Fibroblast of lung (primary cell): Measurements from ENCODE around the gene DHRS2. TPM values are rescaled to one million over a fixed set of nuclear protein-coding genes. Genes with fewer than 3 reads are reported as not detected.

Source experiments
- DNase-seq, 2 donors: peaks; one replicate each; pipeline versions ENCODE4 v3.0.0 to v3.0.0-alpha.2; 2010; ENCODE audit warnings: low read depth in 2 of 2
- H2AFZ ChIP-seq: 2 replicates; pipeline ENCODE4 v1.5.1; 2012; ENCODE audit warnings: low read length, control low read depth, inconsistent platforms
- H3K27ac ChIP-seq: 2 replicates; pipeline ENCODE4 v1.5.1; 2011; ENCODE audit warnings: low read length, control low read depth; ENCODE audit not compliant: insufficient read depth
- H3K27me3 ChIP-seq: 2 replicates; pipeline ENCODE4 v1.5.1; 2011; ENCODE audit warnings: mild to moderate bottlenecking, low read length; ENCODE audit not compliant: control insufficient read depth, insufficient read depth
- H3K36me3 ChIP-seq: 2 replicates; pipeline ENCODE4 v1.5.1; 2011; ENCODE audit warnings: low read length; ENCODE audit not compliant: control insufficient read depth, insufficient read depth
- H3K4me1 ChIP-seq: 2 replicates; pipeline ENCODE4 v1.5.1; 2011; ENCODE audit warnings: low read length; ENCODE audit not compliant: control insufficient read depth, insufficient read depth; ENCODE audit errors: extremely low read depth
- H3K4me2 ChIP-seq: 2 replicates; pipeline ENCODE4 v1.5.1; 2011; ENCODE audit warnings: low read length, control low read depth; ENCODE audit not compliant: insufficient read depth; ENCODE audit errors: extremely low read depth
- H3K4me3 ChIP-seq, 4 experiments: fragments of 200-600 bp in 1 of 4; sonication (generic) in 1 of 4; replicated peaks in 1 of 4; 2 replicates each; pipeline ENCODE4 v1.5.1; 2011 to 2016; ENCODE audit warnings: low read length in 4 of 4, low read depth in 3 of 4, mild to moderate bottlenecking in 3 of 4, control low read depth in 2 of 4, inconsistent platforms in 1 of 4, mixed read lengths in 1 of 4; ENCODE audit not compliant: insufficient read depth in 1 of 4; ENCODE audit errors: control extremely low read depth in 1 of 4
- H3K79me2 ChIP-seq: 2 replicates; pipeline ENCODE4 v1.5.1; 2012; ENCODE audit warnings: mild to moderate bottlenecking, low read length, inconsistent platforms; ENCODE audit not compliant: control insufficient read depth, insufficient read depth
- H3K9ac ChIP-seq: 2 replicates; pipeline ENCODE4 v1.5.1; 2011; ENCODE audit warnings: mild to moderate bottlenecking, low read length, control low read depth; ENCODE audit not compliant: insufficient read depth
- H3K9me3 ChIP-seq: 2 replicates; pipeline ENCODE4 v1.5.1; 2012; ENCODE audit warnings: low read depth, low read length; ENCODE audit not compliant: control insufficient read depth, insufficient read depth
- H4K20me1 ChIP-seq: 2 replicates; pipeline ENCODE4 v1.5.1; 2011; ENCODE audit warnings: low read length; ENCODE audit not compliant: control insufficient read depth, insufficient read depth; ENCODE audit errors: extremely low read depth
- EZH2 ChIP-seq: IDR thresholded peaks from 2 replicates; pipeline ENCODE4 v1.5.1; 2012; ENCODE audit warnings: low read length, control low read depth, mild to moderate bottlenecking; ENCODE audit errors: missing control alignments
- polyA plus RNA-seq, 2 donors: library from polyadenylated mRNA; depleted of rRNA in 1 of 2; stranded (reverse) in 1 of 2; unstranded in 1 of 2; fragments of >200 nt; gene quantifications; 2 replicates each; pipeline ENCODE4 v1.2.1, GENCODE V29; 2011 to 2012; ENCODE audit warnings: missing spikeins in 1 of 2
- total RNA-seq: library from RNA; depleted of rRNA; stranded (reverse); fragments of >200 nt; gene quantifications from 2 replicates; pipeline ENCODE4 v1.2.1, GENCODE V29; 2014
- TF ChIP-seq, protein P1 (sequence below), 2 donors: IDR thresholded peaks in 1 of 2; conservative IDR thresholded peaks in 1 of 2; 1 replicate in 1 of 2; 2 replicates in 1 of 2; pipeline ENCODE4 v1.5.1; 2011 to 2012; ENCODE audit warnings: low read length in 2 of 2, control low read depth in 1 of 2, inconsistent platforms in 1 of 2, low read depth in 1 of 2, mild to moderate bottlenecking in 1 of 2

Gene DHRS2
- total and polyA plus RNA-seq, 2 donors (not counting 1 experiment from before 2014, with no cell fraction given): 0.02 TPM; not detected in 1

DNA sequence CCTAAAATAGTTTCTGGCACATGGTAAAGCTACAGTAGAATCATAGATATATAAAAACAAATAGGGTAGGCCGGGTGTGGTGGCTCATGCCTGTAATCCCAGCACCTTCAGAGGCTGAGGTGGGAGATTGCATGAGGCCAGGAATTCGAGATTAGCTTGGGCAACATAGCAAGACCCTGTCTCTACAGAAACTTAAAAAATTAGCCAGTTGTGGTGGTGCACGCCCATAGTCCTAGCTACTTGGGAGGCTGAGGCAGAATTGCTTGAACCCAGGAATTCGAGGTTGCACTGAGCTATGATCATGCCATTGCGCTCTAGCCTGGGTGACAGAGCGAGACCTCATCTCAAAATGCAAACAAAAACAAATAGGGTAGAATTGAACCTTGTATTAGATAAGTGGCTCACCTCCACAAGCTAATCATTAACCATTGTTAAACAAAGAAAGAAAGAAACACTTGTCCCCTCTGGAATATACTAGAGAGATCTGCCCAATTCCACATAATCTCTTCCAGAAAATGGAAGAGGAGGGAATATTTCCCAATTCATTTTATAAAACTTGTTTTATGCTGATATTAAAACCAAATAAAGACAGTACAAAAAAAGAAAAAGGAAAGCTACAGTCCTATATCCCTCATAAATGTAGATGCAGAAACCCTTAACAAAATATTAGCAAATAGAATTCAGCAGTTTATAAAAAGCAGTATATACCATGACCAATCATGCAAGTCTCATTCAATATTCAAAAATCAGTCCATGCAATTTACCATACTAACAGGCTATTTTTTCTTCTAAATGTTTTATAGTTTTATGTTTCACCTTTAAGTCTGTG lies 22.7 kb upstream of the DHRS2 start:
- H3K4me1 ChIP-seq: no peaks in the 10 kb centered on the region
- H3K9me3 ChIP-seq: no peaks in the 10 kb centered on the region
- no peak for TF ChIP-seq EZH2
- TF ChIP-seq, protein P1, sequence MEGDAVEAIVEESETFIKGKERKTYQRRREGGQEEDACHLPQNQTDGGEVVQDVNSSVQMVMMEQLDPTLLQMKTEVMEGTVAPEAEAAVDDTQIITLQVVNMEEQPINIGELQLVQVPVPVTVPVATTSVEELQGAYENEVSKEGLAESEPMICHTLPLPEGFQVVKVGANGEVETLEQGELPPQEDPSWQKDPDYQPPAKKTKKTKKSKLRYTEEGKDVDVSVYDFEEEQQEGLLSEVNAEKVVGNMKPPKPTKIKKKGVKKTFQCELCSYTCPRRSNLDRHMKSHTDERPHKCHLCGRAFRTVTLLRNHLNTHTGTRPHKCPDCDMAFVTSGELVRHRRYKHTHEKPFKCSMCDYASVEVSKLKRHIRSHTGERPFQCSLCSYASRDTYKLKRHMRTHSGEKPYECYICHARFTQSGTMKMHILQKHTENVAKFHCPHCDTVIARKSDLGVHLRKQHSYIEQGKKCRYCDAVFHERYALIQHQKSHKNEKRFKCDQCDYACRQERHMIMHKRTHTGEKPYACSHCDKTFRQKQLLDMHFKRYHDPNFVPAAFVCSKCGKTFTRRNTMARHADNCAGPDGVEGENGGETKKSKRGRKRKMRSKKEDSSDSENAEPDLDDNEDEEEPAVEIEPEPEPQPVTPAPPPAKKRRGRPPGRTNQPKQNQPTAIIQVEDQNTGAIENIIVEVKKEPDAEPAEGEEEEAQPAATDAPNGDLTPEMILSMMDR (conservative IDR thresholded peaks at IDR 0.05 in 1 of 2, IDR thresholded peaks at IDR 0.05 in 1 of 2; ENCODE audit: low read depth in 1 of 2, low read length in 2 of 2): no peak
- no peak overlapping the region for H3K27ac ChIP-seq
- H2AFZ ChIP-seq: no peak overlapping the region
- no peaks in the 10 kb centered on the region for H3K27me3 ChIP-seq
- no peaks in the 10 kb centered on the region for H3K36me3 ChIP-seq
- no peak for DNase-seq
- H3K4me3 ChIP-seq: no peak overlapping the region
- no peaks in the 10 kb centered on the region for H3K79me2 ChIP-seq
- no peak overlapping the region for H3K4me2 ChIP-seq
- H3K9ac ChIP-seq: no peak overlapping the region
- no peaks in the 10 kb centered on the region for H4K20me1 ChIP-seq

DNA sequence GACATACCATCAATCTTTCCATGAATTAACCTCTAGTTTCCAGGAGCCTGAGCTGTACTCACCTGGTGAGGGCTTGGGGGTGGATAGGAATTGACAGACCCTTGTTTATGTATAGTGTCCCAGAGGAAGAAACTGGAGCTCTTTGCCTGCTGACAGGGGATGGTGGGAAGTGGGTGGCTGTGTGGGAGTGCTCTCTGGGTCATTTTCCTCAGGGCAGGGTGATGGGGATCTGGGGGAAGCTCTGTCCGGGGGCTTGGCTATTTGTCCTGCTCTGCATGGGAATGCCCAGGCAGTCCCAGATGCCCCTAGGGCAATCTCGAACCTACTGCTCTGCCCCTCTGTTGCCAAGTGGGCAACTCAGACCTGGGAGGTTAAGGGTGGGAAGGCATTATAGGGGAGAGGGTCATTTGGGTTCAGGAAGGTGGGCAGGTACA lies 21.8 kb upstream of the DHRS2 start:
- no peaks in the 10 kb centered on the region for H3K79me2 ChIP-seq
- no peak overlapping the region for H3K4me2 ChIP-seq
- TF ChIP-seq, protein P1 (conservative IDR thresholded peaks at IDR 0.05 in 1 of 2, IDR thresholded peaks at IDR 0.05 in 1 of 2; ENCODE audit: low read depth in 1 of 2, low read length in 2 of 2): no peak
- no peak for TF ChIP-seq EZH2
- no peaks in the 10 kb centered on the region for H3K27me3 ChIP-seq
- no peak overlapping the region for H3K27ac ChIP-seq
- no peak overlapping the region for H2AFZ ChIP-seq
- no peak for DNase-seq
- no peaks in the 10 kb centered on the region for H3K4me1 ChIP-seq
- H3K9me3 ChIP-seq: no peaks in the 10 kb centered on the region
- H3K36me3 ChIP-seq: no peaks in the 10 kb centered on the region
- no peak overlapping the region for H3K4me3 ChIP-seq
- no peaks in the 10 kb centered on the region for H4K20me1 ChIP-seq
- no peak overlapping the region for H3K9ac ChIP-seq

DNA sequence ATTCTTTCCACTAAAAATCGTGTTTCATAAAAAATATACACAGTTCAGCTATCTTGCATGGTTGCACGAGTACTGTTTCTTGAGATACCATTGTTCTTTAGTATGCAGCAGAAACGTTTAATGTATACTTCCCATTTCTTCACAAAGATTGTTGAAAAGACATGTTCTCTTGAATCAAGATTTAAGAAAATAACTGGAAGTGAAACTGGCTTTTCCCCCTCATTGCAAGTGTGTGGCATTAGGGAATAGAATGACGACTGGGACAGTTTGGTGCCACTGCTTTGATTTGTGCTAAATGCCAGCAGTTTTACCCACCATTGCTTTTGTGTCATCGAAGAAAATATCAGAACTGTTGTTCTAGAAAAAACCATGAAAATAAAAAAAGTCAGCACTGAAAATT lies 20.3 kb upstream of the DHRS2 start:
- Histone ChIP-seq H3K9me3 (no peaks in the 10 kb centered on the region), H4K20me1 (no peaks in the 10 kb centered on the region), H3K79me2 (no peaks in the 10 kb centered on the region), H3K4me2 (no peak overlapping the region), H3K36me3 (no peaks in the 10 kb centered on the region), H2AFZ (no peak overlapping the region), H3K27me3 (no peaks in the 10 kb centered on the region), H3K27ac (no peak overlapping the region), H3K9ac (no peak overlapping the region), H3K4me1 (no peaks in the 10 kb centered on the region), H3K4me3 (no peak overlapping the region)
- no peak for DNase-seq
- TF ChIP-seq EZH2: no peak
- TF ChIP-seq, protein P1 (conservative IDR thresholded peaks at IDR 0.05 in 1 of 2, IDR thresholded peaks at IDR 0.05 in 1 of 2; ENCODE audit: low read depth in 1 of 2, low read length in 2 of 2): no peak
